ENCODE results near the gene NKAPL. TPM values are rescaled to one million over a fixed set of nuclear protein-coding genes. Genes with fewer than 3 reads are reported as not detected.

NKAPL gene
- polyA plus RNA-seq, 1 donor from 2014 or later: not detected

DNA sequence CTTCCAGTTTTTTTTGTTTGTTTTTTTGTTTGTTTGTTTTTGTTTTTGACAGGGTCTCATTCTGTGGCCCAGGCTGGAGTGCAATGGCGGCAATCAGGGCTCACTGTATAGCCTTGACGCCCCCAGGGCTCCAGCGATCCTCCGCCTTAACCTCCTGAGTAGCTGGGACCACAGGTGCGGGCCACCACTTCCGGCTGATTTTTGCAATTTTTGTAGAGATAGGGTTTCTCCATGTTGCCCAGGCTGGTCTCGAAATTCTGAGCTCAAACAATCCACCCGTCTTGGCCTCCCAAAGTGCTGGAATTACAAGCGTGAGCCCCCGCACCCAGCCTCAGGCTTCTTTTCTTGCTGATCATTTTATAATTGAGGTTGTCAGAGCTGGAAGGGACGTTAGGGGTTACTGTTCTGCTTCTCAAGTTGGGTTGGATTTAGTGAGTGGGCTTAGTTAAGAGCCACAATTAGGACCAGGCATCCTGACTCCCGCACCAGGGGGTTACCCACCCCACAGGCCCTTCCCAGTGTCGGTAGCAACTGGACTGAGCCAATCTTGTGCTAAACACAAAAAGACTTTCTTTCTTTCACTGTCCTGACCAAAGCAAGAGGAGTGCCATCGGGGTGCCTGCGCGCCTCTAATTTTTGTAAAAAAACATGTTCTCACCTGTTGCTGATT is 47.1 kb upstream of the NKAPL start:
- Histone ChIP-seq H3K9me3 (ENCODE audit: low read length) (no peaks in the 10 kb centered on the region), H3K27ac (ENCODE audit: low read length) (no peak overlapping the region), H3K4me3 (ENCODE audit: low read length) (peak overlapping the region; percentile 54), H2AFZ (ENCODE audit: low read depth, low read length) (no peak overlapping the region), H3K9me2 (ENCODE audit: insufficient read depth, low read length) (no peaks in the 10 kb centered on the region), H4K20me1 (ENCODE audit: insufficient read depth) (no peaks in the 10 kb centered on the region), H3K27me3 (ENCODE audit: insufficient read depth, low read depth, low read length) (peaks cover 100% of the 10 kb centered on the region), H3F3A (ENCODE audit: insufficient read depth, low read length, poor library complexity, severe bottlenecking) (no peaks in the 10 kb centered on the region), H3K4me2 (ENCODE audit: low read length) (no peak overlapping the region), H3K36me3 (ENCODE audit: insufficient read depth, low read length) (no peaks in the 10 kb centered on the region), H3K9ac (ENCODE audit: low read length) (no peak overlapping the region), H3K79me2 (replicated peaks; ENCODE audit: insufficient read depth, low read length) (no peaks in the 10 kb centered on the region)
- no peak for TF ChIP-seq POLR2AphosphoS5 (IDR thresholded peaks at IDR 0.05)
- TF ChIP-seq, protein P1, sequence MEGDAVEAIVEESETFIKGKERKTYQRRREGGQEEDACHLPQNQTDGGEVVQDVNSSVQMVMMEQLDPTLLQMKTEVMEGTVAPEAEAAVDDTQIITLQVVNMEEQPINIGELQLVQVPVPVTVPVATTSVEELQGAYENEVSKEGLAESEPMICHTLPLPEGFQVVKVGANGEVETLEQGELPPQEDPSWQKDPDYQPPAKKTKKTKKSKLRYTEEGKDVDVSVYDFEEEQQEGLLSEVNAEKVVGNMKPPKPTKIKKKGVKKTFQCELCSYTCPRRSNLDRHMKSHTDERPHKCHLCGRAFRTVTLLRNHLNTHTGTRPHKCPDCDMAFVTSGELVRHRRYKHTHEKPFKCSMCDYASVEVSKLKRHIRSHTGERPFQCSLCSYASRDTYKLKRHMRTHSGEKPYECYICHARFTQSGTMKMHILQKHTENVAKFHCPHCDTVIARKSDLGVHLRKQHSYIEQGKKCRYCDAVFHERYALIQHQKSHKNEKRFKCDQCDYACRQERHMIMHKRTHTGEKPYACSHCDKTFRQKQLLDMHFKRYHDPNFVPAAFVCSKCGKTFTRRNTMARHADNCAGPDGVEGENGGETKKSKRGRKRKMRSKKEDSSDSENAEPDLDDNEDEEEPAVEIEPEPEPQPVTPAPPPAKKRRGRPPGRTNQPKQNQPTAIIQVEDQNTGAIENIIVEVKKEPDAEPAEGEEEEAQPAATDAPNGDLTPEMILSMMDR (IDR thresholded peaks at IDR 0.05; ENCODE audit: poor library complexity, severe bottlenecking): no peak

DNA sequence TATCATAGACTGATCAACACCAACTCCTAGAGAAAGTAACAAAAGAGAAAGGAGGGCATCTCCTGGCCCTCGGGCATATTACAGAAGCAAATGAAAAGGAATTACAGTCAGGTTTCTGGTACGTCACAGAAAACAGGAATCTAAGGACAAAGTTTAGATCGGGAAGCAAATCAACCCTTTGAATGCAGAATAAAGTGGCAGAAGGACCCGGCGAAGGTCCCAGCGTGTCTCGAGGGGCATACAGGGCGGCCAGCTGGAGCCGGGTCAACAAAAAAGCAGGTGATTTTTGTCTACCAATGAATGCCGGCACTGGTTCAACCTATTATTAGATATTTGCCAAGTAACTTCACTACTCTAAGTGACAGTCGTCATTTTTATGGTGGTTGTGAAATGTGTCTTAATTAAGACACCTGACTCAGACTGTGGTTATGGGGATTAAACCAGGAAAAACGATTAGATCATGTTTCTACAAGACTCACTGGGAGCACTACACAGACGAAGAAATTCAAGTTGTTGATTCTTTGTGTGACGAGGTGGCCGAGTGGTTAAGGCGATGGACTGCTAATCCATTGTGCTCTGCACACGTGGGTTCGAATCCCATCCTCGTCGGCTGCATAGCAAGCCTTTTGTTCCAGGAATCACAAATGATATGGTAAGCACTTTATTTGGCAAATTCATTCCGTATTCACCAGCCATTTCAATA is 46.4 kb upstream of the NKAPL start:
- Histone ChIP-seq H3K4me2 (ENCODE audit: low read length) (no peak overlapping the region), H3K27me3 (ENCODE audit: insufficient read depth, low read depth, low read length) (peaks cover 93% of the 10 kb centered on the region), H3F3A (ENCODE audit: insufficient read depth, low read length, poor library complexity, severe bottlenecking) (no peaks in the 10 kb centered on the region), H3K9me3 (ENCODE audit: low read length) (no peaks in the 10 kb centered on the region), H3K9ac (ENCODE audit: low read length) (no peak overlapping the region), H3K36me3 (ENCODE audit: insufficient read depth, low read length) (no peaks in the 10 kb centered on the region), H3K27ac (ENCODE audit: low read length) (no peak overlapping the region), H2AFZ (ENCODE audit: low read depth, low read length) (no peak overlapping the region), H4K20me1 (ENCODE audit: insufficient read depth) (no peaks in the 10 kb centered on the region), H3K79me2 (replicated peaks; ENCODE audit: insufficient read depth, low read length) (no peaks in the 10 kb centered on the region), H3K9me2 (ENCODE audit: insufficient read depth, low read length) (no peaks in the 10 kb centered on the region), H3K4me3 (ENCODE audit: low read length) (peak overlapping the region; percentile 54)
- TF ChIP-seq, protein P2, sequence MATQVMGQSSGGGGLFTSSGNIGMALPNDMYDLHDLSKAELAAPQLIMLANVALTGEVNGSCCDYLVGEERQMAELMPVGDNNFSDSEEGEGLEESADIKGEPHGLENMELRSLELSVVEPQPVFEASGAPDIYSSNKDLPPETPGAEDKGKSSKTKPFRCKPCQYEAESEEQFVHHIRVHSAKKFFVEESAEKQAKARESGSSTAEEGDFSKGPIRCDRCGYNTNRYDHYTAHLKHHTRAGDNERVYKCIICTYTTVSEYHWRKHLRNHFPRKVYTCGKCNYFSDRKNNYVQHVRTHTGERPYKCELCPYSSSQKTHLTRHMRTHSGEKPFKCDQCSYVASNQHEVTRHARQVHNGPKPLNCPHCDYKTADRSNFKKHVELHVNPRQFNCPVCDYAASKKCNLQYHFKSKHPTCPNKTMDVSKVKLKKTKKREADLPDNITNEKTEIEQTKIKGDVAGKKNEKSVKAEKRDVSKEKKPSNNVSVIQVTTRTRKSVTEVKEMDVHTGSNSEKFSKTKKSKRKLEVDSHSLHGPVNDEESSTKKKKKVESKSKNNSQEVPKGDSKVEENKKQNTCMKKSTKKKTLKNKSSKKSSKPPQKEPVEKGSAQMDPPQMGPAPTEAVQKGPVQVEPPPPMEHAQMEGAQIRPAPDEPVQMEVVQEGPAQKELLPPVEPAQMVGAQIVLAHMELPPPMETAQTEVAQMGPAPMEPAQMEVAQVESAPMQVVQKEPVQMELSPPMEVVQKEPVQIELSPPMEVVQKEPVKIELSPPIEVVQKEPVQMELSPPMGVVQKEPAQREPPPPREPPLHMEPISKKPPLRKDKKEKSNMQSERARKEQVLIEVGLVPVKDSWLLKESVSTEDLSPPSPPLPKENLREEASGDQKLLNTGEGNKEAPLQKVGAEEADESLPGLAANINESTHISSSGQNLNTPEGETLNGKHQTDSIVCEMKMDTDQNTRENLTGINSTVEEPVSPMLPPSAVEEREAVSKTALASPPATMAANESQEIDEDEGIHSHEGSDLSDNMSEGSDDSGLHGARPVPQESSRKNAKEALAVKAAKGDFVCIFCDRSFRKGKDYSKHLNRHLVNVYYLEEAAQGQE (IDR thresholded peaks at IDR 0.05; ENCODE audit: borderline replicate concordance): no peak
- no peak for TF ChIP-seq POLR2AphosphoS5 (IDR thresholded peaks at IDR 0.05)
- no peak for TF ChIP-seq MXI1 (conservative IDR thresholded peaks at IDR 0.05; ENCODE audit: poor library complexity, severe bottlenecking)
- TF ChIP-seq TAF1 (IDR thresholded peaks at IDR 0.05; ENCODE audit: low read depth): no peak
- no peak for TF ChIP-seq EP300 (conservative IDR thresholded peaks at IDR 0.05; ENCODE audit: poor library complexity, severe bottlenecking)
- TF ChIP-seq RAD21 (conservative IDR thresholded peaks at IDR 0.05): no peak
- no peak for TF ChIP-seq SMC3 (conservative IDR thresholded peaks at IDR 0.05; ENCODE audit: poor library complexity)
- TF ChIP-seq EZH2 (IDR thresholded peaks at IDR 0.05; ENCODE audit: borderline replicate concordance, insufficient read depth, low read length, poor library complexity, severe bottlenecking): no peak
- TF ChIP-seq, protein P1 (IDR thresholded peaks at IDR 0.05; ENCODE audit: poor library complexity, severe bottlenecking): no peak
